Lower leg skin (tissue), 4 donors: ENCODE measurements around the gene CCDC57. TPM values are rescaled to one million over a fixed set of nuclear protein-coding genes. Genes with fewer than 3 reads are reported as not detected.

Experiments
- DNase-seq, 2 donors: peaks; one replicate each; pipeline ENCODE4 v3.0.0-alpha.2; 2019; ENCODE audit warnings: low spot score in 2 of 2
- H3K4me3 ChIP-seq: fragments of 200-600 bp; sonication (generic); 2 replicates; pipeline ENCODE4 v1.5.1; 2017; ENCODE audit warnings: mild to moderate bottlenecking, low read depth; ENCODE audit not compliant: poor library complexity, severe bottlenecking
- CTCF ChIP-seq, 3 donors: fragments of 450-650 bp; IDR thresholded peaks; one replicate each; pipeline ENCODE4 v1.5.1; 2016; ENCODE audit warnings: antibody characterized with exemption in 3 of 3, mild to moderate bottlenecking in 3 of 3, moderate library complexity in 2 of 3
- POLR2A ChIP-seq, 2 donors: fragments of 450-650 bp; IDR thresholded peaks; one replicate each; pipeline ENCODE4 v1.6.1; 2016 to 2017; ENCODE audit warnings: antibody characterized with exemption in 2 of 2, mild to moderate bottlenecking in 1 of 2, moderate library complexity in 1 of 2
- WGBS, 2 donors: methylation state at CpG; one replicate each; pipeline ENCODE4 v1.1.5; 2018; 5-methylcytosine and 5-hydroxymethylcytosine counted together
- intact Hi-C: fragments of 100-400 bp; cut with DNase I; formaldehyde crosslinking; loops from one replicate; pipeline ENCODE4 v1.15.0; 2023; ENCODE audit warnings: low total_unique reads
- total RNA-seq, 4 donors: library from RNA; depleted of rRNA; stranded (reverse); fragments of >200 nt; gene quantifications; one replicate each; pipeline ENCODE4 v1.1.0, GENCODE V29; 2016

The CCDC57 gene
- total RNA-seq, 4 donors from 2014 or later = 16.0 to 33.5 (median 31.5) TPM

GRCh38 chr17:82081546-82081945 lies 131.1 kb downstream of the CCDC57 start:
- no peak overlapping the region for H3K4me3 ChIP-seq
- no peak for DNase-seq
- intact Hi-C loops = no loop called here
- TF ChIP-seq CTCF (IDR thresholded peaks at IDR 0.05) (no peak), POLR2A (IDR thresholded peaks at IDR 0.05) (no peak)
- 94% methylated on average over 12 of the region's 20 CpGs; no CpG with 5 or more reads in 1 of the 2 donors for WGBS, 2 donors

- H3K4me3 ChIP-seq = no peak overlapping the region
- TF ChIP-seq CTCF (IDR thresholded peaks at IDR 0.05) (no peak), POLR2A (IDR thresholded peaks at IDR 0.05) (no peak)
- intact Hi-C loops = no loop called here
- WGBS, 2 donors = 92 to 95% methylated on average over 31 to 38 of the region's 44 CpGs
- DNase-seq = no peak
Measured at GRCh38 chr17:82080789-82081464, 131.7 kb downstream of the CCDC57 start.

GRCh38 chr17:82080048-82080788 lies 132.4 kb downstream of the CCDC57 start:
- DNase-seq = no peak
- H3K4me3 ChIP-seq = no peak overlapping the region
- no peak for TF ChIP-seq CTCF (IDR thresholded peaks at IDR 0.05)
- TF ChIP-seq POLR2A (IDR thresholded peaks at IDR 0.05) = no peak
- intact Hi-C loops = no loop called here
- WGBS, 2 donors = 89 to 90% methylated on average over 31 to 32 of the region's 36 CpGs

- no peak overlapping the region for H3K4me3 ChIP-seq
- DNase-seq = no peak
- WGBS, 2 donors = 93 to 94% methylated on average over 43 to 44 of the region's 47 CpGs
- TF ChIP-seq POLR2A (IDR thresholded peaks at IDR 0.05) = no peak
- TF ChIP-seq CTCF (IDR thresholded peaks at IDR 0.05) = no peak
- intact Hi-C loops = no loop called here
Measured at GRCh38 chr17:82079001-82079677, 133.5 kb downstream of the CCDC57 start.

GRCh38 chr17:82078433-82078832 lies 134.2 kb downstream of the CCDC57 start:
- no peak overlapping the region for H3K4me3 ChIP-seq
- TF ChIP-seq POLR2A (IDR thresholded peaks at IDR 0.05) (no peak), CTCF (IDR thresholded peaks at IDR 0.05) (no peak)
- intact Hi-C loops = no loop called here
- 92 to 93% methylated on average over 18 of the region's 18 CpGs for WGBS, 2 donors
- DNase-seq = no peak
